ENCODE measurements around the gene ZBTB4. TPM values are rescaled to one million over a fixed set of nuclear protein-coding genes. Genes with fewer than 3 reads are reported as not detected.

Gene ZBTB4
- total and polyA plus RNA-seq, 5 donors, result 41.7 to 86.2 (median 81.4) TPM

DNA sequence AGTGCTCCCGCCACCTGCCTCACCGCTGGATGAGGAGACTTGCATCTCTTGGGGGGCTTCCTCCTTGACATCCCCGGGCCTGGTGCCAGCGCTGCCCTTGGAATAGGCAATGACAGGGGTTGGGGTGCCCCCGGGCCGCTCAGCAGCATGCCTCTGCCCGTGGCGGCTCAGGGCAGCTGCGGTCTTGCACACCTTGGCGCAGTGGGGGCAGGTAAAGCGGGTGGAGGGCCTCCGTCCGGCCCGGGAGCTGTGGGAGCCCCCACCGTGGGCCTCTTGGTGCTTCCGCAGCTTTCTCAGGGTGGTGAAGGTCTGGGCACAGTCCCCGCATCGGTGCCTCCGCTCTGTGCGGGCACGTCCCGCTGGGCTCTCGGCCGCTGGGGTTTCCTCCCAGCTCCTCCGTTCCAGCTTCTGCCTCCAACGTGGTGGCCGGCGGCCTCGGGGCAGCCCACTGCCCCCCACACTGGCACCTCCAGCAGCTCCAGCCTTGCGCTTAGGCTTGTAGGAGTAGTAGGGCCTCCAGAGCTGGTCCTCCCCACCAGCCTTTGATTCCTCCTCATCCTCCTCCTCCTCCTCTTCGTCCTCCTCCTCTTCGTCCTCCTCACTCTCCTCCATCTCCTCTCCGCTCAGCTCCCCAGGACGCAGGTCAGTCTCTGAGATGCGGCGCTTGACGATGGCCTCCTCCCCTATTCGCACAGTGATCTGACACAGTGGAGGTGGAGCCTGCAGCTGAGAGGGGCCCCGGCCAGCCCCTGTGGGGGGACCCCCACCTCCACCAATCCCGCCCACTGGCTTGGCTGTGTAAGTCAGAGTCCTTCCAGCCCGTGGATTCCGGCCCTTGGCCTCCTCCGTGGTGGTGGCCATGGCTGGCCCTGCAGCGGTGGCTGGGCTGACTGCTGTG is 16.7 kb downstream of the ZBTB4 start:
- no peaks in the 10 kb centered on the region for H3K27me3 ChIP-seq (ENCODE audit: control insufficient read depth, insufficient read depth)
- H3K4me1 ChIP-seq (ENCODE audit: control insufficient read depth, insufficient read depth, low read length), result peaks cover 4% of the 10 kb centered on the region
- peak in 1 of 2 donors; percentile 2 for ATAC-seq
- peak; percentile 14 to 74 (median 68) for DNase-seq
- no peak overlapping the region for H3K4me3 ChIP-seq (ENCODE audit: low read length)
- WGBS, result 89% methylated on average over 44 of the region's 44 CpGs
- intact Hi-C loops (cut with DNase I), result no loop called here
- H3K9me3 ChIP-seq (ENCODE audit: control insufficient read depth, low read length), result no peaks in the 10 kb centered on the region
- no peak overlapping the region for H3K27ac ChIP-seq (ENCODE audit: low read length)

DNA sequence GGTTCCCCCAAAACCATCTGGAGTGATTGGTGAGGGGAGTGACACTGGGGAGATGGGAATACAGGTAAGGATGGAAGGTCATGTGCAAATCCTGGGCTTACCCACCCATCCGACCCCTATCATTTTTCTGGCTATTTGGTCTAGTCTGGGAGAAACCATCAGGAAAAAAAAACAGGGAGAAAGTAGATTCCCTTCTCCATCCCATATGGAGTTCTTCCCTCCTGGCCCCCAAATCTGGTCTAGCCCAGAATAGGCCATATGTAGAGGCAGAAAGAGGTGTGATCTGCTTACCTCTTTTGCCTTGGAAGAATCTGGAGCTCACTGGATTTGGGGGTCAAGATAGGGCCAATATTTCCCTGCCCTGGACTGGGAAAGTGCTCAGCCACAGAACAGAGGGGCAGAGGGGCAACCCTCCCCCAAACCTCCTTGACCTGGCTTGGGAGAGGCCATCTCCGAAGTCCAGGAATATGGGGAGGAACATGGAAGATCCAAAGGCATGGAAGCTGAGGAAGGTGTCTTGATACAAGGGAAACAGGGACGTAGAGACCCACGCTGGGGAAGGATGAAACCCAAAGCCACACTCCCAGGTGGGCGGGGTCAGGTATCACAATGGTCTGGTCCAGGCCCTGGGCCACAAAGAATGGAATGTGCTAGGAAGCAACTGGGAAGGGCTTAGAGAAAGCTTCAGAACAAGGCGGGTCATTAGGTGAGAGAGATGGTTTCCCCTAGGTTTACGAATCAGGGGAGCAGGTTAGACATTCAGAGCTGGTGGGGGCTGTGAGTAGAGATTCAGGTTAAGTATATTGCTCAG is 18.4 kb downstream of the ZBTB4 start:
- ATAC-seq (no peak), DNase-seq (peak in 1 of 3 donors; percentile 39)
- H3K27ac ChIP-seq (ENCODE audit: low read length), result no peak overlapping the region
- no peak overlapping the region for H3K4me3 ChIP-seq (ENCODE audit: low read length)
- intact Hi-C loops (cut with DNase I), result no loop called here
- H3K4me1 ChIP-seq (ENCODE audit: control insufficient read depth, insufficient read depth, low read length), result peaks cover 5% of the 10 kb centered on the region
- no peaks in the 10 kb centered on the region for H3K27me3 ChIP-seq (ENCODE audit: control insufficient read depth, insufficient read depth)
- H3K9me3 ChIP-seq (ENCODE audit: control insufficient read depth, low read length), result no peaks in the 10 kb centered on the region
- WGBS, result 94% methylated on average over 7 of the region's 7 CpGs

DNA sequence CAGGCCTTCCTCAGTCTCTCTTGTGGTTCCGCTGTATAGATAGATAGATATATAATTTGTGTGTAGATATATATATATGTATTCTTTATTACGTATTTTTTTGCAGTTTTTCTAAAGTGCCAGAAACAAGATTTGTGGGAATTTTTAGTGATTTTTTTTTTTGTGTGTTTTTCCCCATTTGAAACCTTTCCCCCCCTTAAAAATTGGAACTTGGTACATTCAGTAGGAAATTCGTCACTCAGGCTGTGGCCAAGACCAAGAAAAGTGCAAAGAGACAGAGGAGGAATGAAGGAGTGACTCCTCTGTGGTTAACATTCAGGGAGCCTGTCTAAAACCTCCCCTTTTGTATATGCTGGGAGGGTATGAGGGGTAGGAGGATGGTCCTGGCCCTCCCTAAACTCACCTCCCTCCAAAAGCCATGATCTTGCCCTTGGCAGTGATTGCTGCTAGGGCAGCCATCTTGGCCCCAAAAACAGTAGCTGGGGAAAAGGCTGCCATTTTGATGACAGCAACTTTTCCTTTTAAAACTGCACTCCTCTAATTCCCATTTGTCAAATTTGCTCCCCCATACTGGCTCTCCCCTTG is 19.4 kb downstream of the ZBTB4 start:
- H3K4me1 ChIP-seq (ENCODE audit: control insufficient read depth, insufficient read depth, low read length), result peaks cover 5% of the 10 kb centered on the region
- ATAC-seq (no peak), DNase-seq (no peak)
- H3K27me3 ChIP-seq (ENCODE audit: control insufficient read depth, insufficient read depth), result no peaks in the 10 kb centered on the region
- 77% methylated on average over 3 of the region's 3 CpGs for WGBS
- H3K9me3 ChIP-seq (ENCODE audit: control insufficient read depth, low read length), result no peaks in the 10 kb centered on the region
- no peak overlapping the region for H3K27ac ChIP-seq (ENCODE audit: low read length)
- no peak overlapping the region for H3K4me3 ChIP-seq (ENCODE audit: low read length)
- intact Hi-C loops (cut with DNase I), result no loop called here

DNA sequence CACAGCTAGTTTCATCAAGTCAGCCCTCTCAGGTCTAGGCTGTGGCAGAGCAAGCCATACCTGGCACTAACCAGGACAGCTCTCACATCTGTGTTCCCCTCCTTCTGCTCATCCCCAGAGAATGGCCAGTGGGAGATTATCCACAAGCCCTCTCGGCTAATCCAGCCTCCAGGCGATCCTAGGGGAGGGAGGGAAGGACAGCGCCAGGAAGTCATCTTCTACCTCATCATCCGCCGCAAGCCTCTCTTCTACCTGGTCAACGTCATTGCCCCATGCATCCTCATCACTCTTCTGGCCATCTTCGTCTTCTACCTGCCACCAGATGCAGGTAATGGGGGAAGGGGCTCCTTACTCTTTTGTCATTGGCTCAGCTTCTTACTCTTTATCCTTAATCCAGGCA is 31.0 kb downstream of the ZBTB4 start:
- peak in 2 of 3 donors; percentile 0 to 23 for DNase-seq
- 91% methylated on average over 7 of the region's 7 CpGs for WGBS
- Histone ChIP-seq H3K27me3 (ENCODE audit: control insufficient read depth, insufficient read depth) (no peaks in the 10 kb centered on the region), H3K4me3 (ENCODE audit: low read length) (no peak overlapping the region), H3K9me3 (ENCODE audit: control insufficient read depth, low read length) (no peaks in the 10 kb centered on the region), H3K4me1 (ENCODE audit: control insufficient read depth, insufficient read depth, low read length) (no peaks in the 10 kb centered on the region), H3K27ac (ENCODE audit: low read length) (no peak overlapping the region)
- intact Hi-C loops (cut with DNase I), result no loop called here
- no peak for ATAC-seq

DNA sequence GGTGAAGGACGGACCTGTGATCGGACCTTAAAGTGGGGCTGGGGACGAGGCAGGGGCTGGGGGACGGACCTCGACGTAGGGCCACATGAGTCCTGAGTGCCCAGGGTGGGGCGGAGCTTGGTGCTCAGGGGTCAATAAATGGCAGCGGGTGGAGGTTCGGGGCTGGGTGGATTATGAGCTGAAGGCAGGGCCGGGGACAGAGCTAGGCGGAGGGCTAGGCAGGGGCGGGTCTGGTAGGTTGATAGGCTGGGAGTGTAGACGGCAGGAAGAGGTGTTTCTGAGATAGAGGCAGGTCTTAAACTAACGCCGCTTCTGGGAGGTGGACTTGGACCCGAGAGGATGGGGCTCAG is 33.8 kb downstream of the ZBTB4 start:
- no peaks in the 10 kb centered on the region for H3K27me3 ChIP-seq (ENCODE audit: control insufficient read depth, insufficient read depth)
- peak overlapping the region; percentile 45 for H3K4me3 ChIP-seq (ENCODE audit: low read length)
- no peaks in the 10 kb centered on the region for H3K9me3 ChIP-seq (ENCODE audit: control insufficient read depth, low read length)
- no peak overlapping the region for H3K27ac ChIP-seq (ENCODE audit: low read length)
- ATAC-seq (peak in 1 of 2 donors; percentile 69), DNase-seq (no peak)
- H3K4me1 ChIP-seq (ENCODE audit: control insufficient read depth, insufficient read depth, low read length), result no peaks in the 10 kb centered on the region
- WGBS, result 6% methylated on average over 16 of the region's 16 CpGs
- intact Hi-C loops (cut with DNase I), result no loop called here

DNA sequence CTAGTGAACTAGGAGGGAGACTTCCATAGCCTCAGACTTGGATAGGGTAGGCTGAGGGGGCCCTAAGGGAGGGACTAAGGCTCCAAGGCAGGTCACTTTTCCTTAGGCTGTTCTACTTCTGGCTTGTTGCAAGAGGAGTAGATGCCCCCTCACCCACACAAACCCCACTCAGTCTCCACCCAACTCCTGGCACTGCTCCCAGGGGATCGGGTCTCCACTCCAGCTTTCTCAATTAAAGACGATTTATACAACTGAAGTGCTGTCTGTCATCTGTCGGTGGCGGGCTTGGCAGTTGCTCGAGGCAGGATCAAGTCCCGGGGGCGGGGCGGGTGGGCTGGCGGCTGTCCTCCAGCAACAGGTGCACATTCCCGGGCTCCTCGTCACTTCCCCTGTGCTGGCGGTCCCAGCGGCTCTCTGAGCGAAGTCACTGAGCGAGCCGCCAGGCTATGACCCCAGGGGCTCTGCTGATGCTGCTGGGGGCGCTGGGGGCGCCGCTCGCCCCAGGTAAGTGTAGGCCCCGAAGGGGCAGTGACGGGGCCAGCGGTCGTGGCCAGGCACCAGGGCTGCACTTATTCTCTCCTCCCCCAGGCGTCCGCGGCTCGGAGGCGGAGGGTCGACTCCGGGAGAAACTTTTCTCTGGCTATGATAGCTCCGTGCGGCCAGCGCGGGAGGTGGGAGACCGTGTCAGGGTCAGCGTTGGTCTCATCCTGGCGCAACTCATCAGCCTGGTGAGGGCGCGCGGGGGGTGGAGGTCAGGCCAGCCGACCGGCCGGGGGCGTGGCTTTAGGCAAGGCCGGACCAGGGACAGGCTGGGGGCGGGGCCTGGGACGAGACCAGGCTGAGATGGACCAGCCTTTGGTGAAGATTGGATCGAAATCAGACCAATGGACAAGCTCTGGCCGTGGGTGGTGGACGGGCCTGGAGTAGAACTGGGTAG is 34.5 kb downstream of the ZBTB4 start, which contains the start of gene CHRNB1:
TSS of gene CHRNB1 (plus strand) at position 380 of the 937 bp plus-strand sequence. CDS start at position 447, 67 bp downstream.
- Histone ChIP-seq H3K9me3 (ENCODE audit: control insufficient read depth, low read length) (no peaks in the 10 kb centered on the region), H3K27me3 (ENCODE audit: control insufficient read depth, insufficient read depth) (no peaks in the 10 kb centered on the region), H3K4me3 (ENCODE audit: low read length) (peak within 1 kb of the TSS; percentile 45), H3K4me1 (ENCODE audit: control insufficient read depth, insufficient read depth, low read length) (no peaks in the 10 kb centered on the region), H3K27ac (ENCODE audit: low read length) (peak within 1 kb of the TSS; percentile 5)
- peak; percentile 86 to 88 for ATAC-seq
- DNase-seq, result peak; percentile 87 to 95 (median 94)
- intact Hi-C loops (cut with DNase I), result no loop called here
- WGBS, result 3% methylated on average over 51 of the region's 51 CpGs

DNA sequence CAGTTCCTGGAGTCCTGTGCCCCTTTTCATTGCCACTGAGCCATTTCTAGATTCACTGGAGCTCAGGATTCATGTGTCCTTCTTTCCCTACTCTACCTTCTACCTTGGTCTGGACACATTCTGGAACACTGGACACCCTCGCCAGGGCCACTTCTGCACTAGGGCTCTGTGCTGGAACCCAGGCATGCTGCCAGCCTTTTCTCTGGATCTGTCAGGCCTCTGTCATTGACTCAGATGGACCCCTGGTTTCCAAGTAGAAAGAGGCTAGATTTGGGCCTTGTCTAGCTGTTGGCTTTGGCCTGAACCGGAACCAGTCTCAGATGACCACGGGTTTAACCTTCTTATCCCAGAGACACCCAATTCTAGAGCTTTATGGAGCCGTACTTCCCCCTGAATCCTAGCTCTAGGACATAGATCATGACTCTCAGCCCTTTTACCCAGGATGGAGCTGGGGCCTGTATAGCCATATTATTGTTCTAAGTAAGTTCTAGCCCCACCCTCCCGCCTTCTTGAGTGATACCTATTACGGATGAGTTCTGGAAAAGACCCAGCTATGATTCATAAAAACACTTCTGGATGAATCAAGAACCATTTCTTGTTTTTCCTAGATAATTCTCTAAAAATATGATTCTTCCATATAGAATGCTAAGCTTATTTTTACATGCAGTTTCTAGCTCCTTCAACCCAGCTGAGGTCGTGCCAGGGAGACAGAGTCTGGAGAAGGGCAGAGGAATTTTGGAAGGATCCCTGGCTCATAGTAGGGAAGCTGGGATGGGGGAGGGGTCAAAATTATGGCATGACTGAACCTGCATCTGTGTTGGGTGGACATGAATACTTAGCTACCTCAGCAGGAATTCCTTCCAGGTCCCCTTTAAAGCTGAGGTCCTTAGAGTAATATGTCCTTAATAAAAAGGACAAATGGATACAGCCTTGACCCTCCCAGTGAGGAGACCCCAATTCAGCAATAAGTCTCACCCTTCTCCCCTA is 35.6 kb downstream of the ZBTB4 start:
- intact Hi-C loops (cut with DNase I), result no loop called here
- no peak overlapping the region for H3K4me3 ChIP-seq (ENCODE audit: low read length)
- no peaks in the 10 kb centered on the region for H3K9me3 ChIP-seq (ENCODE audit: control insufficient read depth, low read length)
- no peaks in the 10 kb centered on the region for H3K27me3 ChIP-seq (ENCODE audit: control insufficient read depth, insufficient read depth)
- H3K4me1 ChIP-seq (ENCODE audit: control insufficient read depth, insufficient read depth, low read length), result no peaks in the 10 kb centered on the region
- ATAC-seq (no peak), DNase-seq (peak in 2 of 3 donors; percentile 51 to 55)
- no peak overlapping the region for H3K27ac ChIP-seq (ENCODE audit: low read length)
- WGBS, result 83% methylated on average over 7 of the region's 7 CpGs

DNA sequence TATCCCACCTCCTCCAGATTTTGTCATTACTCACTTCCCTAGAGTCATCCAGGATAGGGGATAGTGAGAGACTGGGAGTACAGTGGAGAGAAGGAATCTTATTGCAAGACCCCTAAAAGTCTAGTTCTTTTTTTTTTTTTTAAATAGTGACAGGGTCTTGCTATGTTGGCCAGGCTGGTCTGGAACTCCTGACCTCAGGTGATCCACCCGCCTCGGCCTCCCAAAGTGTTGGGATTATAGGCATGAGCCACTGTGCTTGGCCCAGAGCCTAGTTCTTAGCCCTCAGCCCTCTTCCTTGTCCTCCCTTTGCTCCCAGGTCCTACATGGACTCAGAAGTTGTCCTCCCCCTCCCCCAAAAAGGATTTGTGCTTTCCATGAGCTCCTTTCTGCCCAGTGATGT is 37.3 kb downstream of the ZBTB4 start:
- DNase-seq (peak in 1 of 3 donors; percentile 25), ATAC-seq (no peak)
- no peak overlapping the region for H3K4me3 ChIP-seq (ENCODE audit: low read length)
- intact Hi-C loops (cut with DNase I), result no loop called here
- H3K27ac ChIP-seq (ENCODE audit: low read length), result no peak overlapping the region
- H3K27me3 ChIP-seq (ENCODE audit: control insufficient read depth, insufficient read depth), result no peaks in the 10 kb centered on the region
- 95% methylated on average over 2 of the region's 2 CpGs for WGBS
- H3K9me3 ChIP-seq (ENCODE audit: control insufficient read depth, low read length), result no peaks in the 10 kb centered on the region
- no peaks in the 10 kb centered on the region for H3K4me1 ChIP-seq (ENCODE audit: control insufficient read depth, insufficient read depth, low read length)

DNA sequence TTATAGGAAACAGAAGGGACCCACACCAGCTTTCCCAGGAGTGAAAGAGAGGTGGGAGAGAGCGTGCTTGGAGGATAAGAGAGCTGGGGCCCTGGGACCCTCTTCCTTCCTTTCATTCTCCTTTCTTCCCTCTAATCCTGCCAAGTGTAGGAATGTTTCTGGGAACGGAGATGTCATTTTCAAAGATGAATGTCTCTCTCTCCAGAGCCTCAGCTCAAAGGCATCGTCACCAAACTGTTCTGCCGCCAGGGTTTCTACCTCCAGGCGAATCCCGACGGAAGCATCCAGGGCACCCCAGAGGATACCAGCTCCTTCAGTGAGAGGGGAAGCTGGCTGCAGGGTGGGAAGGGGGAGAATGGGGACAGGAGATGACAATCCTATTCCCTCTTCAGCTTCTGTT is 38.2 kb downstream of the ZBTB4 start:
- intact Hi-C loops (cut with DNase I), result no loop called here
- H3K4me1 ChIP-seq (ENCODE audit: control insufficient read depth, insufficient read depth, low read length), result no peaks in the 10 kb centered on the region

More for the DNA sequence above, 38.2 kb downstream of the ZBTB4 start:
- ATAC-seq (no peak), DNase-seq (peak in 2 of 3 donors; percentile 18 to 41)
- WGBS, result 58% methylated on average over 7 of the region's 7 CpGs
- Histone ChIP-seq H3K27ac (ENCODE audit: low read length) (no peak overlapping the region), H3K4me3 (ENCODE audit: low read length) (no peak overlapping the region), H3K27me3 (ENCODE audit: control insufficient read depth, insufficient read depth) (no peaks in the 10 kb centered on the region), H3K9me3 (ENCODE audit: control insufficient read depth, low read length) (no peaks in the 10 kb centered on the region)
